NB4 (cell line): ENCODE data around the gene COPB2.

Experiments used
- CTCF ChIP-seq: IDR thresholded peaks from one replicate; pipeline ENCODE4 v1.5.1; 2012; ENCODE audit warnings: low read depth, low read length
- POLR2A ChIP-seq: IDR thresholded peaks from 2 replicates; pipeline ENCODE4 v1.6.1; 2011; ENCODE audit warnings: mild to moderate bottlenecking; ENCODE audit not compliant: insufficient read length; ENCODE audit errors: extremely low read depth

GRCh38 chr3:139358841-139359562 lies 30.4 kb downstream of the COPB2 start:
- TF ChIP-seq CTCF: no peak
- TF ChIP-seq POLR2A: no peak
